H9 (cell line): ENCODE data around the gene CRYBA2. TPM values are rescaled to one million over a fixed set of nuclear protein-coding genes. Genes with fewer than 3 reads are reported as not detected.

Experiments
- DNase-seq: peaks from one replicate; pipeline ENCODE4 v3.0.0-alpha.2; 2017
- H2AFZ ChIP-seq: one replicate; pipeline ENCODE4 v1.6.1; 2013; ENCODE audit warnings: mild to moderate bottlenecking, low read length, control low read depth, moderate library complexity
- H2AK5ac ChIP-seq: 2 replicates; pipeline ENCODE4 v1.6.1; 2013; ENCODE audit warnings: low read length, control low read depth, mixed read lengths; ENCODE audit not compliant: insufficient read length
- H2BK120ac ChIP-seq: one replicate; pipeline ENCODE4 v1.6.1; 2013; ENCODE audit warnings: low read depth, mild to moderate bottlenecking, low read length, control low read depth, inconsistent platforms; ENCODE audit not compliant: poor library complexity, severe bottlenecking
- H2BK12ac ChIP-seq: 2 replicates; pipeline ENCODE4 v1.6.1; 2013; ENCODE audit warnings: low read length, control low read depth, mixed read lengths, low read depth; ENCODE audit not compliant: insufficient read length
- H2BK15ac ChIP-seq: 2 replicates; pipeline ENCODE4 v1.6.1; 2013; ENCODE audit warnings: low read depth, low read length, control low read depth
- H2BK20ac ChIP-seq: one replicate; pipeline ENCODE4 v1.6.1; 2013; ENCODE audit warnings: low read depth, mild to moderate bottlenecking, low read length, control low read depth, inconsistent platforms; ENCODE audit not compliant: poor library complexity, severe bottlenecking
- H2BK5ac ChIP-seq: 2 replicates; pipeline ENCODE4 v1.6.1; 2013; ENCODE audit warnings: low read length, control low read depth, mixed read lengths; ENCODE audit not compliant: insufficient read length
- H3K14ac ChIP-seq: 2 replicates; pipeline ENCODE4 v1.6.1; 2013; ENCODE audit warnings: low read length, control low read depth; ENCODE audit not compliant: insufficient read depth
- H3K18ac ChIP-seq: 2 replicates; pipeline ENCODE4 v1.6.1; 2013; ENCODE audit warnings: low read depth, mild to moderate bottlenecking, mixed read lengths, low read length, control low read depth; ENCODE audit not compliant: insufficient read length
- H3K23ac ChIP-seq: 2 replicates; pipeline ENCODE4 v1.6.1; 2013; ENCODE audit warnings: low read length, control low read depth, mixed read lengths, low read depth; ENCODE audit not compliant: insufficient read length
- H3K23me2 ChIP-seq: 2 replicates; pipeline ENCODE4 v1.6.1; 2013; ENCODE audit warnings: low read depth, mild to moderate bottlenecking, mixed read lengths, low read length, control low read depth; ENCODE audit not compliant: insufficient read length, poor library complexity, severe bottlenecking
- H3K27ac ChIP-seq: 2 replicates; pipeline ENCODE4 v1.5.1; 2013; ENCODE audit warnings: low read length, control low read depth, mixed read lengths, low read depth; ENCODE audit not compliant: insufficient read length
- H3K27me3 ChIP-seq: 2 replicates; pipeline ENCODE4 v1.6.1; 2013; ENCODE audit warnings: low read length, control low read depth, inconsistent platforms; ENCODE audit not compliant: insufficient read depth
- H3K4ac ChIP-seq: 2 replicates; pipeline ENCODE4 v1.6.1; 2013; ENCODE audit warnings: low read depth, mild to moderate bottlenecking, control low read depth, inconsistent platforms, low read length, moderate library complexity
- H3K4me1 ChIP-seq: 2 replicates; pipeline ENCODE4 v1.6.1; 2013; ENCODE audit warnings: low read length, control low read depth, inconsistent platforms; ENCODE audit not compliant: insufficient read depth
- H3K4me2 ChIP-seq: 2 replicates; pipeline ENCODE4 v1.6.1; 2013; ENCODE audit warnings: low read length, control low read depth, mixed read lengths; ENCODE audit not compliant: insufficient read length, insufficient read depth
- H3K56ac ChIP-seq: 2 replicates; pipeline ENCODE4 v1.6.1; 2013; ENCODE audit warnings: low read depth, mild to moderate bottlenecking, mixed read lengths, low read length, control low read depth; ENCODE audit not compliant: insufficient read length
- H3K79me1 ChIP-seq: 2 replicates; pipeline ENCODE4 v1.6.1; 2013; ENCODE audit warnings: low read depth, mild to moderate bottlenecking, moderate library complexity, low read length, control low read depth, inconsistent platforms; ENCODE audit not compliant: insufficient read depth, poor library complexity, severe bottlenecking
- H3K79me2 ChIP-seq: 2 replicates; pipeline ENCODE4 v1.6.1; 2013; ENCODE audit warnings: low read length, control low read depth, inconsistent platforms; ENCODE audit not compliant: insufficient read depth
- H3K9ac ChIP-seq: 2 replicates; pipeline ENCODE4 v1.6.1; 2013; ENCODE audit warnings: low read length, control low read depth, mixed read lengths; ENCODE audit not compliant: insufficient read length; ENCODE audit errors: extremely low read depth
- H3K9me3 ChIP-seq: one replicate; pipeline ENCODE4 v1.6.1; 2013; ENCODE audit warnings: low read depth, low read length, inconsistent platforms; ENCODE audit not compliant: control insufficient read depth
- H3T11ph ChIP-seq: one replicate; pipeline ENCODE4 v1.6.1; 2013; ENCODE audit warnings: mild to moderate bottlenecking, low read length, control low read depth, inconsistent platforms
- H4K20me1 ChIP-seq: one replicate; pipeline ENCODE4 v1.6.1; 2013; ENCODE audit not compliant: control insufficient read depth, insufficient read length, insufficient read depth
- H4K5ac ChIP-seq: 2 replicates; pipeline ENCODE4 v1.6.1; 2013; ENCODE audit warnings: low read depth, mild to moderate bottlenecking, mixed read lengths, low read length, control low read depth; ENCODE audit not compliant: insufficient read length
- H4K8ac ChIP-seq: replicated peaks from 2 replicates; pipeline ENCODE4 v1.6.1; 2013; ENCODE audit warnings: low read length, control low read depth, mixed read lengths, low read depth; ENCODE audit not compliant: insufficient read length
- H4K91ac ChIP-seq: 2 replicates; pipeline ENCODE4 v1.6.1; 2013; ENCODE audit warnings: low read depth, mild to moderate bottlenecking, moderate library complexity, mixed read lengths, low read length, control low read depth; ENCODE audit not compliant: insufficient read length
- H3K27ac Mint-ChIP-seq, 3 experiments: 2 replicates in 2 of 3; 3 replicates in 1 of 3; pipeline ENCODE4 v1.8.0; 2020 to 2021; ENCODE audit warnings: mixed read lengths in 3 of 3, mild to moderate bottlenecking in 1 of 3, moderate library complexity in 1 of 3
- H3K27me3 Mint-ChIP-seq: 2 replicates; pipeline ENCODE4 v1.8.0; 2021; ENCODE audit warnings: low read depth, mild to moderate bottlenecking, moderate library complexity, mixed read lengths
- H3K36me3 Mint-ChIP-seq, 3 experiments: 2 replicates in 2 of 3; 3 replicates in 1 of 3; pipeline ENCODE4 v1.8.0; 2020 to 2021; ENCODE audit warnings: low read depth in 3 of 3, mixed read lengths in 3 of 3; ENCODE audit not compliant: insufficient read depth in 1 of 3
- H3K4me1 Mint-ChIP-seq, 2 experiments: 2 replicates each; pipeline ENCODE4 v1.8.0; 2020; ENCODE audit warnings: mixed read lengths in 2 of 2
- H3K4me3 Mint-ChIP-seq, 2 experiments: 2 replicates in 1 of 2; 3 replicates in 1 of 2; pipeline ENCODE4 v1.8.0; 2020 to 2021; ENCODE audit warnings: mild to moderate bottlenecking in 2 of 2, mixed read lengths in 2 of 2, moderate library complexity in 1 of 2
- H3K9me3 Mint-ChIP-seq, 2 experiments: 2 replicates in 1 of 2; 3 replicates in 1 of 2; pipeline ENCODE4 v1.8.0; 2020; ENCODE audit warnings: mild to moderate bottlenecking in 2 of 2, mixed read lengths in 2 of 2, moderate library complexity in 1 of 2
- CTCF ChIP-seq: fragments of 200-600 bp; sonication (generic); conservative IDR thresholded peaks from 3 replicates; pipeline ENCODE4 v1.8.0; 2021; ENCODE audit warnings: antibody characterized with exemption, mild to moderate bottlenecking
- WGBS: extraction: QIAGEN DNeasy Blood & Tissue Kit; methylation state at CpG from one replicate; pipeline ENCODE4 v1.1.7; 2013; ENCODE audit warnings: missing lambda C conversion rate, low lambda C conversion rate, mixed read lengths; ENCODE audit not compliant: insufficient read length; ENCODE audit errors: extremely low coverage; 5-methylcytosine and 5-hydroxymethylcytosine counted together
- total RNA-seq: library from RNA; stranded (reverse); gene quantifications from 2 replicates; pipeline ENCODE4 v1.2.1, GENCODE V29; 2021

Gene CRYBA2
- total RNA-seq, 1 experiment from 2014 or later, result not detected

DNA sequence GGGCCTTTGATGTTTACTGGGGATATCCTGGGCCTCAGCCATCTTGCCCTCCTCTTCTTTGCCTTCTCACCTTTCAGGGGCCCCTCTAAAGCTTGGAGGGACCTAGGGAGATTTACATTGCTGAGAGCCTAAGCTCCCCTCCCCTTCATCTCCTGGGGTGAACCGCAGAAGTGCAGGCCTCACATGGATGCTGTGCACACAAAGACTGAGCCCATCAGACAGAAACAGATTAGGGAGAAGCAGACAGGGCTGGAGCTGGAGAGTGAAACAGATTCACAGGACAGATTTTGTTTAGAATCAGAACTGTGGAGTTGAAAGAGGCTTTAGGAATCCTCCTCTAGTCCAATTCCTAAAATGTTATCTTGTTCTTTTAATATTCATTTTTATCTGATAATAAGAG is 37.2 kb downstream of the CRYBA2 start:
- Histone ChIP-seq H3T11ph (no peak overlapping the region), H3K79me1 (no peaks in the 10 kb centered on the region), H2AFZ (no peak overlapping the region), H3K4me1 (peaks cover under 1% of the 10 kb centered on the region; the same call in 1 of the 2 replicates), H2BK5ac (no peak overlapping the region), H2BK15ac (no peak overlapping the region), H4K20me1 (no peaks in the 10 kb centered on the region), H3K9me3 (no peaks in the 10 kb centered on the region), H3K56ac (no peak overlapping the region), H3K9ac (no peak overlapping the region), H3K79me2 (no peaks in the 10 kb centered on the region), H2BK12ac (no peak overlapping the region), H2AK5ac (no peak overlapping the region), H3K4me2 (no peak overlapping the region), H3K4ac (no peak overlapping the region), H3K23ac (no peak overlapping the region), H4K5ac (no peak overlapping the region), H3K14ac (no peak overlapping the region), H3K18ac (no peak overlapping the region), H3K27ac (no peak overlapping the region), H3K27me3 (peaks cover 11% of the 10 kb centered on the region), H4K8ac (no peak overlapping the region), H2BK120ac (no peak overlapping the region), H3K23me2 (peaks cover 9% of the 10 kb centered on the region), H2BK20ac (no peak overlapping the region), H4K91ac (no peak overlapping the region)
- no peak for DNase-seq
- Mint-ChIP-seq H3K27me3 (peaks cover 77% of the 10 kb centered on the region), H3K4me3 (no peak overlapping the region), H3K27ac (no peak overlapping the region), H3K4me1 (peaks cover 4 to 14% of the 10 kb centered on the region in 2 experiments), H3K36me3 (no peaks in the 10 kb centered on the region; a peak in 1 of 7 replicates), H3K9me3 (peaks cover under 1 to 4% of the 10 kb centered on the region in 2 experiments; a peak in 2 of 5 replicates)
- no peak for TF ChIP-seq CTCF
- no CpG with 5 or more reads among the region's 1 CpG for WGBS
